NCI-H1092 (cell line): ENCODE results near the gene HCN1.
A peak's percentile ranks its signal among the peaks of the same experiment; 100 is the strongest.
"Not testable (repeated sequence)": the region's sequence is repeated elsewhere in the genome, so short reads cannot be mapped to it uniquely, and the experiment has no call there.

Experiments used
- DNase-seq: peaks from one replicate; lab custom pipeline; 2025; lab: John Stamatoyannopoulos, UW

Gene HCN1

DNA sequence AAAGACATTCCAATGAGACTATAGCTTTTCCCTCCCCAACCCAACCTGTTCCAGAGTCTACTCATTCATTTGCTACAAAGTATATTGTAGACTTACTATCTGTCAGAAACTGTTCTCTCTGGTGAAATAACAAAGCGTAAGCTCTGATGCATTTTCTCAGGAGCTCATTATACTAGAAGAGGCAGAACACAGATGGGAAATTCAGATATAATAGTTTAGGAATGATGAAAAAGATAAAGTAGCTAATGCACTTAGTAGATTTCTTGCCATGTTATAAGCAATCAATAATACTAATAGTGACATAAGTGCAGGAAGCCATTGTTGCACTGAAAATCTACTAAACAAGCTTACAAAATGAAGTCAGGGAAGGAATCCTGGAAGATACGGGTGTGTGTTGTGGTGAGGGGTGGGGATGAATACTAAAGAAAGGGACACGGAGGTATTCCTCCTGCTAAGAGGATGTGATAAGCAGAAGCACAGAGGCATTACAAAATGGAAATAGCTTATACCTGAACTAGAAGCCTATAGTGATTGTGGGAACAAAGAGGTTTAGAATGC lies 78.2 kb downstream of the HCN1 start:
- DNase-seq = no peak

DNA sequence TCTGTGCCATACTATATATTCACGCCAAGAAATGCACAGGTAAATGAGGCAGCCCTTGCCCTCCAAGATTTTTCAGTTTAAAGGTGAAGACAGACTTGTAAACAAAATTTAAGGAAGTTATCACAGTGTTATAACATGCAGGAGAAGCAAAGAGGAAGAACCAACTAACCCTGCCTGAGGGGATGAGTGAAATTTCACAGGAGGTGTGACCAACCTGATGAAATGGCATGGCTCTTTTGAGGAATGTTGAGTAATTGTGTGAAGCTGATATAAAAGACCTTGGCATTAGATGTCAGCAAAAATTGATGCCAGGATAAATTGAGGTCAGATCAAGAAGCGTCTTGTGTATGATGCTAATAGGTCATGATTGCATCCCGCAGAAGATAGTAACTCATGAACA lies 86.5 kb downstream of the HCN1 start:
- no peak for DNase-seq

DNA sequence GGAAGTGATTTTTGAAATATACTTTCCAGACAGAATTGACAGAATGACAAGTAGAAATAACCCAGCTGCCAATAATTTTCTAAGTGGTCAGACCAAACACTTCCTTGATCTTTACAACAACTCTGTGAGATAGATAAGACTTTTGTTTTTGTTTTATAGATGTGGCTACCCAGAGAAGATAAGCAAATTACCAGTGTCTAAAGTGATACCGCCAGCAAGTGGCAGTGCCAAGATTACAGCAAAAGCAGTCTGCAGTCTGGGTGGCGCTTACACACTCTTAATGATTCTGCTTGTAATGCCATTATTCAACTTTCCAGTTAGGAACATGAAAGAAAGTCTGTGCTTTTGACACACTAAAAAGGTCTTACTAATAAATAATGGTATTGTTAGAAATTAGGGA lies 92.1 kb downstream of the HCN1 start:
- DNase-seq = no peak

DNA sequence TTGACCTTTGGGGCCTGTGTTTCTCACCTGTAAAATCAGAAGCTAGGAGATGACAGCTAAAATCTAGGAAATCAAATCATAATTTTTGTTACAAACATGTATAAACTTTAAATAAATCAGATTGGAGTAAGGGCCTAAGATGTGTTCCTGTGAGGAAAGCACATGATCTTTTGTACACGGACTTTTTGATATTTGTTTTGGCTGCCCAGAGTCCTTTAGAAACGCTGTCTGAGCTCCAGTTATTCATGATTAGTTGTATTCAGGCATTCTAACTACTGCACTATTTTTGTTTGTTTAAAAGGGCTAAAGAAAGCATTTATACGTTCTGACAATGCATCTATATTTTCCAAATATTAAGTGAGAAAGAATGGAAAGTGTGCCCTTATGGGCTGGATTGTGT lies 94.8 kb downstream of the HCN1 start:
- no peak for DNase-seq

DNA sequence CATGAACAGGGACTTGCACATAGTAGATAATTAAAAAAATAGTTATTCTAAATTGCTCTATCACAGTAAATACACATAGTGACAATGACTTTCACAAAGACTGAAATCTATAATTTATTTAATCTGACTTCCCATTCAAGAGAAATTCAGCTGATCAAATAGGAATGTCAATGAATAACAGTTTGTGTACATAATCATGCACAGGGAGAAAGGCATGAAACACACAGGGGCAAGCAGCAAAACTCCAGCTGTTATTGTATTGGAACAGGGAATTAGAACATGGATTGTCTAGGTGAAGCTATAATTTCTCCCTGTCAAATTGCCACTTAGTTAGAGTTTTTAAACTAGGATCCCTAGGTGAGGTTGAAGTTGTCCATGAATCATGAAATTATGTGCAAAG lies 99.9 kb downstream of the HCN1 start:
- DNase-seq = no peak

DNA sequence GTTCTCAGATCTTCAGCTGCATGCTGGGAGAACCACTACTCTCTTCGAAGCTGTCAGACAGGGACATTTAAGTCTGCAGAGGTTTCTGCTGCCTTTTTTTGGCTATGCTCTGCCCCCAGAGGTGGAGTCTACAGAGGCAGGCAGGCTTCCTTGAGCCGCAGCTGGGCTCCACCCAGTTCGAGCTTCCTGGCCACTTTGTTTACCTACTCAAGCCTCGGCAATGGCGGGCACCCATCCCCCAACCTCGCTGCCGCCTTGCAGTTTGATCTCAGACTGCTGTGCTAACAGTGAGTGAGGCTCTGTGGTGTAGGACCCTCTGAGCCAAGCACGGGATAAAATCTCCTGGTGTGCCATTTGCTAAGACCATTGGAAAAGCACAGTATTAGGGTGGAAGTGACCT lies 110.2 kb downstream of the HCN1 start:
- not testable (repeated sequence) for DNase-seq

DNA sequence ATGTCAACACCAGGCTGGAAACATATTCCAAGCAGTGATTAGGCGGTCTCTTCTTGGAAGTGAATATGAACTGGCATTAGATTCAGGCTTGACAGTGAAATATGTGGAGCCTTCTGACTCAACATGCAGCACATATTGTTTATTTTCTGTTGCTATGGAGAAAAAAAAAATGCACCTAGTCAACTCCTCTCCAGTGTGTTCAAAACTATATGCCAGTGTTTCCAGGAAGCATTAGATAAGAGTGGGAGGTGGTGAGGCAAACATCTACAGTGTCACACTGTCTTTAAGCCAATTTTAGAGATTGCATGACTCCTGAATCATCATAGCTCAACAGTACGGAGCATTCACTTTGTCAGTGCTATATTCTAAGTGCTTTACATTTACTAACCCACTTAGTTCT lies 117.9 kb downstream of the HCN1 start:
- no peak for DNase-seq

DNA sequence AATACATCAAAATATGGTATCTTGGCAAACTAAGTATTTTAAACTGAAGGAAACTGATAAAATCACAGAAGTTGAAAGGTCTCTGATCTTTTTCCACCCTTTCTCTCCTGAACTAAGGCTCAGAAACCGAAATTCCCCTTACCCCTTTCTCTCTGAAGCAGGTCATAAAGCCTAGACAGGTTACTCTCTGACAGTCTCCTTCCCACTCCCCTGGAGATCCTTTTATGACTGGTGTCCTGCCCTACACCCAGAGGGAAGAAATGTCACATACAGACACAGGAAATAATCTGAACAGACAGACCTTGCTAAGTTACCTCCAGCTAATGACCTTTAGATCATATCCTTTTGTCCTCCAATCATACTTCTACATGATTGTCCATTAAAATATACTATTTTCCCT lies 127.4 kb downstream of the HCN1 start:
- DNase-seq = no peak

DNA sequence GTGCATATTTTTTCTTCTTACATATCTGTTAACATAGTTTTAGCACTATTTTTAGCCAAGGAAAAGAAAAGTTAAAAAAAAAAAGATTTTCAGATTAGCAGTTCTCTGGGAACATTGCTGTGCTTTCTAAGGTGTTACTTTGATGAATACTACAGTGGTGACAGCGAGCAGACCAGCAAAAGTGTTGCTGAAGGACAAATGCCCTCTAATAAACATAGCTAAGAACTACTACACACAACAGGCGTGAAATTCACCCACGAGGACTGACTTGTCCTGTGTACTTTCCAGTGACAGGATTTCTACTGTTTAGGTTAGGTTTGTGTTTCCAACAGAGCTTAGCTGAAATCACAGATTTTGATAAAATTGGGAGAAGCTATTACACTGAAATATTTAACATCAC lies 153.8 kb downstream of the HCN1 start:
- no peak for DNase-seq

DNA sequence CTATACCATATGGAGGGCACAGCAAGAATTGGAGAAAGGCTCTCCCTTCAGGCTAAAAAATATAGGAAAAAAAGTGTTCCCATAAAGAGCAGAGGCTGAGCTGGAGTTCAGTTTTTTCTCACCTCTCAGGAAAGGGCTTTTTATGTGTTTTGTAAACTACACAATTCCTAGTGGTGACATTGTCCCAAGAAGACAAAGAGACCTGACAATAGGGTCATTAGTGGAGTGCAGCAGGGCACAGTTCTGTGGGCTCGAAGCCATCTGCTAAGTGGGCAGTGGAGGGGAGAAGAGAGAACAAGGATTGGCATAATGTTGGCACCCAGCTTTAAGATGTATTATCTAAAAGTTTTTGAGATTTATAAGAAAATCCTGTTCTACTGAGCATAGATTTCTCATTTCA lies 162.5 kb downstream of the HCN1 start:
- DNase-seq = no peak

DNA sequence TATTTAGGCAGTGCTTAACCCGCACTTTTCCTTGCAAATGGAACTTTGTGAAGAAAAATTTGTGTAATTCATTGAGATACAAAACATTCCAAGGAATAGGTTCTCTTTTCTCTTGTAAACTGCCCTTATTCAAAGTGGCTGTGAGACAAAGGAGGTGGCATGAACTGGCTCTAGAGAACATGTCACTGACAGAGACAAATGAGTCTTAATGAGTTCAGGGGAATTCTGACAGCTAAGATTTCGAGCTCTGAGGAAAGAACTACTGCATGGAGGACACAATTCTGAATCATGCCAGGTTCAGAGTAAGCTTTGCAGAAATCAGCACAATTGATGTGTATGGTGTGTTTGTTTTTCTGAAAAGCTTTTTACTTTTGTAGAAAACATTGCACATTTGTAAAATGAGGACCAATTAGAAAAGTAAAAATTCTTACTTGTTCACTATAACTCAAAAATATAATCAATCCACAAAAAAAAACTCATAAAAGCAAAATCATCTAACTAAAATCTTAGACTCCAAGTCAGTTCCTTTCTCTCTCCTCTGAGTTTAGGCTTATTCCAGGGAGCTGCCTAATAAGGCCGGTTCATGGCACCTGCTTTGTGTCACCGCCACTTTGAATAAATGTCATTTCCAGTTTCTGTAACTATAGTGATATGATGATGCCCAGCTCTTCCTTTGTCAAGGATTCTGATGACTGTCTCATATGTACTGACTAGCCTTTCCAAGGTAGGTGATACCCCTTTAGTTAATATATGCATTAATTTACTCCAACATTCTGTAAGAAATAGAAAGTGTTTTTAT lies 163.2 kb downstream of the HCN1 start:
- no peak for DNase-seq

DNA sequence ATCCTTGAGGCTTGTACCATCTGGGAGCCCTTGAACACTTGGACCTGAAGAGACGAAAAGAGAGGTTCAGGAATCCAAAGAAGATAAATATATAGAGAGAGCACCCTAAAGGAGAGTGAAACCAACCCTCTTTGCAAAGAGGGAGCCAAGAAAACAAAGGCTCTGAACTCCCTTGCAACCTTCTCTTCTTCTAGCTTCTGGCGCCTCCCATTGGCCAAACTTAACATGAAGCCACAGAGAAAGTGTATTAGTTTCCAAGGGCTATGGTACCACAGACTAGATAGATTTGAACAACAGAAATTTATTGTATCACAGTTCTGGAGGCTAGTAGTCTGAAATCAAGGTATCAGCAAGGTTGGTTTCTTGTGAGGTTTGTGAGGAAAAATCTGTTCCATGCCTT lies 175.1 kb downstream of the HCN1 start:
- DNase-seq = peak; percentile 37

DNA sequence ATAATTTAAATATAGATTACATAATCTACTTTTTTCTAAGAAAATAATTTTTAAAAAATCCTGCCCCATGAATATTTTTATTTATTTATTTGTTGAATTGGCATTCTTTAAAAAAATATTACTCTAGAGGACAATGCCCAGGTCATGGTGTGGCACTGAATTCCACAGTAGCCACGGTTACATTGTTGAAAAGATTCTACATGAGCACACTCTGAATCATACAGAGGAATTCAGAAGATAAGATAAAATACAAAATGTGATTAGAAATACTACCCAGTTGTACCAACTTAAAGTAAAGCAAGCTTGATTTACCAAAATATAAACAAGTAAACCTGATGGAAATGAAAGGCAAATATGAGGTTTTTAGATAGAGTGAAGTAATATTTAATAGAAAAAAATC lies 183.7 kb downstream of the HCN1 start:
- DNase-seq = no peak

DNA sequence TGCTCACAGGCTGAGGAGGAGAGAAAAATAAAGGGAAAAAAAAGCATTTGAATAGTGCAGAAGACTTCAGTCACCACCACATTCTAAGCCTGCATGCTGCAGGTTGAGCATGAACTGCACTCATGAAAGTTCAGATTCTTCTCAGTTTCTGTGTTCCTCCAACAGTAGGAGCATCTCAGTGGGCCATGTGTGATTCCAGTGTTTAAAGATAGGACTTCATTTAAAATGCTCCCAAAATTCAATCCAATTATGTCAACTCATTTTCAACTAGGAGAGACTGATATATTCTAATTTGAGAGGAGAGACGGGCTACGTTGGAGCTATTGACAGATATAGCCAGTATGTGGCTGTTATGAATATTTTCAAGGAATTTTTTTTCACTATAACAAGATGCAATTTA lies 186.8 kb downstream of the HCN1 start:
- DNase-seq = no peak

DNA sequence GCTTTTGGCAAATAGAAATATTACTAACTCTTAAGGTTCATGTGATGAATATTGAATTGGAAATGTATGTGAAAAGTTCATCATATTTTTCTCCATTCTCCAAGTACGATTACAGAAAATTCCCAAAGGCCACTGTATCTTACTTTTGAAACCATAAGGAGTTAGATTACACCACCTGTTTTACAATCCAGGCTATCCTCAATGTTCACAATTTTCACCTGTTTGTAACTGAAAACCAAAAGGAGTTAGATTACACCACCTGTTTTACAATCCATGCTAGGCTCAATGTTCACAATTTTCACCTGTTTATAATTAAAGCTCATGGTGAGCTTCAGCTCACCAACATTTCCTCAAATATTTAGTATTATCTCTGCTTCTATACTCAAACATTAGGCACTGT lies 188.0 kb downstream of the HCN1 start:
- no peak for DNase-seq

DNA sequence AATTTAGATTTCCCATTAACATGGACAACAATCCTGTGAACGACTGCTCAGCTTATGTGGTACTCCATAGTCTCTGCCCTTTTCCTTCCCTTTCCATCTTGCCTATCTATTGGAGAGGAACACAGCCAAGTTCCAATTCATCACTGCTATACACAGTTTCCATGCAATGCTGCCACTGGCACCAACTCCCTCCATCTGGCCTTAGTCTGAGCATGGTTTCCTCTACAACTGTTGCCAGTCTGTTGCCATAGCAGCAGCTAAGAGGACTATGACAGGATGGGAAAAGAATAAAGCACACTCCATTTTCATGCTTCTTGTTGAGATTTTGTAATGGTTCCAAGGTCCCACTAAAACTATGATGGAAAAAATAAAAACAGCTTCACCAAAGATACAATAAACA lies 189.0 kb downstream of the HCN1 start:
- peak; percentile 90 for DNase-seq

DNA sequence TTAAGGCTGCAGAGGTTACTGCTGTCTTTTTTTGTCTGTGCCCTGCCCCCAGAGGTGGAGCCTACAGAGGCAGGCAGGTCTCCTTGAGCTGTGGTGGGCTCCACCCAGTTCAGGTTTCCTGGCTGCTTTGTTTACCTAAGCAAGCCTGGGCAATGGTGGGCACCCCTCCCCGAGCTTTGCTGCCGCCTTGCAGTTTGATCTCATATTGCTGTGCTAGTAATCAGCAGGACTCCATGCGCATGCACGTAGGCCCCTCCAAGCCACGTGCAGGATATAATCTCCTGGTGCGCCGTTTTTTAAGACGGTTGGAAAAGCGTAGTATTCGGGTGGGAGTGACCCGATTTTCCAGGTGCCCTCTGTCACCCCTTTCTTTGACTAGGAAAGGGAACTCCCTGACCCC lies 197.2 kb downstream of the HCN1 start:
- not testable (repeated sequence) for DNase-seq

DNA sequence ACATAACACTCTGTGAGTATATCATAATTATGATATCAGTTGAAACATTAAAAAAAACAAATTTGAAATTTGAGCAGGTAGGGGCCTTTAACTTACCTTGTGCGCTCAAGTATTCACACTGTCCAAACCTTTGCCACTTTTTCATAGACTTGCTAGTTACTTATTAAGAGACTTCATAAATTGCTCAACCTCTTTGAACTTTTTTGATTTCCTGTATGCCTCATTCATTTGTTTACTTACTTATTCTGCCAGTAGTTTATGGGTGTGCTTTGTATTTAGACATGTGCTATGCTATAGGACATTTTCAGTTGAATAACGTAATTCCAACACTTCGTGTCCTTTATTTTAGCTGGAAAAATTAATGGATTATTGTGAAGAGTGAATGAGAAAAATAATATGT lies 204.8 kb downstream of the HCN1 start:
- DNase-seq = no peak

DNA sequence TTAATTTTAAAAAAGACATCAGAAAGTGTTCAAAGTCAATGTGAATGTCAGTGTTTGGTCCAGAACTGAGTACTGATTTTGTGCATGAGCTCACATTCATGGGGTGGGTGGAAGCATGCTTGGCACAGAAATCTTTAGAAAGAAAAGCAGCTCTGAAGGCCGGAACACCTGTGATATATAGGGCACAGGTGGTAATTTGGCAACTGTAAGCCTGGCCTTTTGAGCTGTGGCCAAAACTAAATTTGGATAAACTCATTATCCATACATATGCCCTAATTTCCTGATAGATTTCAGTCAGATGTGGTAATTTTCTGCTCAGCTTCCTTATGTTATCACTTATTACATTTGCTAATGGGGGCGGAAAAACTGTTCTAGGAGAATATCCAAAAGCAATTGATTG lies 211.4 kb downstream of the HCN1 start:
- no peak for DNase-seq

DNA sequence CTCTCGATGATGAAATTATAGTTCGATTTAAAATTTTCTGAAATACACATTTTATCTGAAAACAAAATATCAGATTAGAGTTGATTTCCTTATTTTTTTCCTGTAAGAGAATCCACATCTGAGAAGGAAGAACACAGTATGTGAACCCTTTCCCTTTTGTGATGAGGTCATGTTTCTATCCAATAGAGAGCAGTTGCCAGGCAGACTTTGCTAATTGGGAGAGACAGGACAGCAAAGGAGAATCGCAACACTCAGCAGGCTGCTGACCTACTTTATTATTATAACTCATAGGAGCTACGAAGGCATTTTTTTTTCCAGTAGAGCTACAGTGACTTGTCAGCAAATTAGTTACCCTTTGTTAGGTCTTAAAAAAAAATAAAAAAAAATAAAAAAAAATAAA lies 242.1 kb downstream of the HCN1 start:
- peak; percentile 3 for DNase-seq

DNA sequence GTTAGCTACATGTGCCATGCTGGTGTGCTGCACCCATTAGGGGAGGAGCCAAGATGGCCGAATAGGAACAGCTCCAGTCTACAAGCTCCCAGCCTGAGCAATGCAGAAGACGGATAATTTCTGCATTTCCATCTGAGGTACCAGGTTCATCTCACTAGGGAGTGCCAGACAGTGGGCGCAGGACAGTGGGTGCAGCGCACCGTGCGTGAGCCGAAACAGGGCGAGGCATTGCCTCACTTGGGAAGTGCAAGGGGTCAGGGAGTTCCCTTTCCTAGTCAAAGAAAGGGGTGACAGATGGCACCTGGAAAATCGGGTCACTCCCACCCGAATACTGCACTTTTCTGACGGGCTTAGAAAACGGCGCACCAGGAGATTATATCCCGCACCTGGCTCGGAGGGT lies 251.3 kb downstream of the HCN1 start:
- not testable (repeated sequence) for DNase-seq

DNA sequence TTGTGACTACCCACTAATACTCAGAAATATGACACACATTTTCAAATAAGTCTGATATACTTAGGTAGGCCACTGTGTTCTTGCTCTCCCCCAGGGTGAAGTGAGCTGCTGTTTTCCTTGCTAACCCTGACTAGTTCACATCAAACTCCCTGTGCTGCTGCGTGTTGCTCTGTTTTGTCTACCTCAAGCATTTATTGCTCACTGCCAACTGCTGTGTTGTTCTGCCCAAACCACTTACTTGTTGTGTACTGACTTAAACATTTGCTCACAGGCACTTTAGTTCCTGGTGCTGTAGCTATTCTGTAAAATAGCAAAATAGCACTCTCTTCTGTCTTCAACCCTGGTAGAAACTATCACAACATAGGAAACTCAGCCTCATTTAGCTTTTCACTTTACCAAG lies 255.7 kb downstream of the HCN1 start:
- no peak for DNase-seq

DNA sequence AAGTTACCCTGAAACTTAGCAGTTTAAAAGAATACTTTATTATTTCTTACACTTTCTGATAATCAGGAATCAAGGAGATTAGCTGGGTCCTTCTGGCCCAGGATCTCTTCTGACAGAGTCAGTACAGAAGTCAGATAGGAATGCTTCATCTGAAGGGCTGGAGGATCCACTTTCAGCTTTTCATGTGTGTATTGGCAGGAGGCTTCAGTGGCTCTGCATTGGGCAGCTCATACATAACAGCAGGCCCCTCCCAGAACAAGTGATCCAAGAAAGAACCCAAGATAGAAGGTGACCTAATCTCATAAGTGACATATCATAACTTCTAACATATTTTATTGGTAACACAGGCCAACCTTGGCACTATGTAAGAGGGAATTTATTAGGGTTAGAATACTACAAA lies 258.4 kb downstream of the HCN1 start:
- DNase-seq = no peak
